Neuronal stem cell (in vitro differentiated cells): Measurements from ENCODE around the gene SGTA.

Experiments
- DNase-seq: peaks from one replicate; pipeline ENCODE4 v3.0.0-alpha.2; 2013; ENCODE audit warnings: low spot score
- H2AFZ ChIP-seq: one replicate; pipeline ENCODE4 v1.6.1; 2013; ENCODE audit warnings: mild to moderate bottlenecking, low read length, inconsistent platforms
- H2AK5ac ChIP-seq: 2 replicates; pipeline ENCODE4 v1.6.1; 2013; ENCODE audit warnings: low read depth, mild to moderate bottlenecking, inconsistent platforms, low read length, moderate library complexity, mixed read lengths
- H2BK120ac ChIP-seq: 2 replicates; pipeline ENCODE4 v1.6.1; 2013; ENCODE audit warnings: low read depth, mild to moderate bottlenecking, inconsistent platforms, low read length, moderate library complexity, mixed read lengths
- H2BK12ac ChIP-seq: one replicate; pipeline ENCODE4 v1.6.1; 2013; ENCODE audit warnings: low read length, inconsistent platforms
- H2BK15ac ChIP-seq: 2 replicates; pipeline ENCODE4 v1.6.1; 2013; ENCODE audit warnings: mild to moderate bottlenecking, low read length, inconsistent platforms, mixed read lengths
- H2BK5ac ChIP-seq: one replicate; pipeline ENCODE4 v1.6.1; 2013; ENCODE audit warnings: inconsistent platforms, mild to moderate bottlenecking, low read length, moderate library complexity
- H3K14ac ChIP-seq: one replicate; pipeline ENCODE4 v1.6.1; 2013; ENCODE audit warnings: low read length, inconsistent platforms
- H3K18ac ChIP-seq: 2 replicates; pipeline ENCODE4 v1.6.1; 2013; ENCODE audit warnings: low read length, inconsistent platforms
- H3K23ac ChIP-seq: 2 replicates; pipeline ENCODE4 v1.6.1; 2013; ENCODE audit warnings: low read depth, mild to moderate bottlenecking, mixed read lengths, low read length, inconsistent platforms; ENCODE audit not compliant: poor library complexity
- H3K27ac ChIP-seq: replicated peaks from 3 replicates; pipeline ENCODE4 v1.5.1; 2013; ENCODE audit warnings: low read length, inconsistent platforms
- H3K27me3 ChIP-seq, 3 experiments: 2 replicates each; pipeline ENCODE4 v1.6.1; 2013; ENCODE audit warnings: low read length in 3 of 3, mild to moderate bottlenecking in 2 of 3, inconsistent platforms in 1 of 3, low read depth in 1 of 3, mixed read lengths in 1 of 3, moderate library complexity in 1 of 3; ENCODE audit not compliant: control insufficient read depth in 3 of 3, insufficient read depth in 3 of 3
- H3K36me3 ChIP-seq, 2 donors: replicated peaks in 1 of 2; 2 replicates each; pipeline ENCODE4 v1.6.1; 2013; ENCODE audit warnings: low read length in 2 of 2; ENCODE audit not compliant: control insufficient read depth in 2 of 2, insufficient read depth in 2 of 2
- H3K4ac ChIP-seq: 2 replicates; pipeline ENCODE4 v1.6.1; 2013; ENCODE audit warnings: inconsistent platforms, mild to moderate bottlenecking, low read length, moderate library complexity
- H3K4me1 ChIP-seq, 2 donors: 1 replicate in 1 of 2; 2 replicates in 1 of 2; pipeline ENCODE4 v1.6.1; 2013; ENCODE audit warnings: low read length in 2 of 2, low read depth in 1 of 2; ENCODE audit not compliant: control insufficient read depth in 2 of 2, insufficient read depth in 1 of 2
- H3K4me2 ChIP-seq: one replicate; pipeline ENCODE4 v1.6.1; 2013; ENCODE audit warnings: mild to moderate bottlenecking, low read length, inconsistent platforms; ENCODE audit not compliant: insufficient read depth, poor library complexity, severe bottlenecking
- H3K4me3 ChIP-seq, 2 donors: 2 replicates each; pipeline ENCODE4 v1.5.1; 2013; ENCODE audit warnings: low read length in 2 of 2, mild to moderate bottlenecking in 2 of 2, inconsistent platforms in 1 of 2, moderate library complexity in 1 of 2
- H3K79me1 ChIP-seq: one replicate; pipeline ENCODE4 v1.6.1; 2013; ENCODE audit warnings: low read depth, mild to moderate bottlenecking, inconsistent platforms, low read length, moderate library complexity
- H3K9ac ChIP-seq: one replicate; pipeline ENCODE4 v1.6.1; 2013; ENCODE audit warnings: mild to moderate bottlenecking, low read depth, low read length, inconsistent platforms; ENCODE audit not compliant: poor library complexity
- H3K9me3 ChIP-seq, 2 donors: replicated peaks in 1 of 2; 2 replicates each; pipeline versions ENCODE3 to v1.6.1; 2013; ENCODE audit warnings: low read length in 2 of 2, mild to moderate bottlenecking in 2 of 2, inconsistent platforms in 1 of 2, low read depth in 1 of 2, mixed read lengths in 1 of 2, moderate library complexity in 1 of 2; ENCODE audit not compliant: control insufficient read depth in 2 of 2, insufficient read depth in 1 of 2
- H4K8ac ChIP-seq: one replicate; pipeline ENCODE4 v1.6.1; 2013; ENCODE audit warnings: low read depth, mild to moderate bottlenecking, inconsistent platforms, low read length, moderate library complexity
- H4K91ac ChIP-seq: one replicate; pipeline ENCODE4 v1.6.1; 2013; ENCODE audit warnings: low read length, low read depth, mild to moderate bottlenecking, inconsistent platforms; ENCODE audit not compliant: poor library complexity
- WGBS, 2 donors: extraction: QIAGEN DNeasy Blood & Tissue Kit; methylation state at CpG; one replicate each; pipeline ENCODE4 v1.1.7; 2013; ENCODE audit warnings: missing lambda C conversion rate in 2 of 2, mixed read lengths in 1 of 2; ENCODE audit not compliant: insufficient read length in 2 of 2, insufficient replicate concordance in 1 of 2; ENCODE audit errors: extremely low coverage in 2 of 2; 5-methylcytosine and 5-hydroxymethylcytosine counted together

Gene SGTA

DNA sequence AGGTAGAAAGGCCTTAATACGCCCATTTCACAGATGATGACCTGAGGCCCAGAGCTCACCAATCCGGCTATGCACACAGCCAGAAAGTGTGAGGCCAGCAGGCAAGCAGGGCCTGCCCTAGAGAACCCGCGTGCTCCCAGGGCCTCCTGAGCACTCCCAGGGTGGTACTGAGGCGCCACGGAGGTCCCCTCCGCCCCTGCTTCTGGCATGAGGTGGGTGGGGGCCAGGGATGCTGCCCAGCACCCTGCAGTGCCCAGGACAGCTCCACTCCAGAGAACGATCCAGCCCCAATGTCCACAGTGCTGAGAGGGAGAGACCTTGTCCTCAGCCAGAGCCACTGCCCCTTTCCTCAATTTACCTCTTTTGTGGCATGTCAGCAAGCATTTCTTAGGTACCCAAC lies 13.9 kb downstream of the SGTA start:
- Histone ChIP-seq H3K4me1 (no peaks in the 10 kb centered on the region), H3K4me2 (no peak overlapping the region), H4K91ac (no peak overlapping the region), H3K4me3 (no peak overlapping the region), H3K18ac (no peak overlapping the region), H3K14ac (no peak overlapping the region), H2BK5ac (no peak overlapping the region), H3K36me3 (peaks cover 19 to 57% of the 10 kb centered on the region in 2 donors), H3K9me3 (no peaks in the 10 kb centered on the region), H3K4ac (no peak overlapping the region), H2AK5ac (no peak overlapping the region), H2AFZ (no peak overlapping the region), H3K27me3 (no peaks in the 10 kb centered on the region), H3K27ac (no peak overlapping the region), H3K79me1 (peaks cover 40% of the 10 kb centered on the region), H2BK12ac (no peak overlapping the region), H2BK15ac (no peak overlapping the region), H3K9ac (no peak overlapping the region), H2BK120ac (no peak overlapping the region), H4K8ac (no peak overlapping the region), H3K23ac (peak overlapping the region; percentile 18)
- WGBS, 2 donors: no CpG with 5 or more reads among the region's 8 CpGs
- no peak for DNase-seq

- H3K4ac ChIP-seq: no peak overlapping the region
- H2AK5ac ChIP-seq: no peak overlapping the region
- H3K9me3 ChIP-seq: no peaks in the 10 kb centered on the region
- no peak overlapping the region for H3K4me2 ChIP-seq
- no peak overlapping the region for H3K9ac ChIP-seq
- no peak overlapping the region for H2BK15ac ChIP-seq
- H2AFZ ChIP-seq: no peak overlapping the region
- peaks cover 23 to 60% of the 10 kb centered on the region in 2 donors for H3K36me3 ChIP-seq
- peak overlapping the region; percentile 17 for H3K23ac ChIP-seq
- DNase-seq: no peak
- H3K79me1 ChIP-seq: peaks cover 37% of the 10 kb centered on the region
- H2BK12ac ChIP-seq: no peak overlapping the region
- no peak overlapping the region for H3K18ac ChIP-seq
- no peak overlapping the region for H2BK5ac ChIP-seq
- no peak overlapping the region for H3K27ac ChIP-seq
- H3K14ac ChIP-seq: no peak overlapping the region
- H4K8ac ChIP-seq: no peak overlapping the region
- H3K4me3 ChIP-seq: no peak overlapping the region
- no peaks in the 10 kb centered on the region for H3K27me3 ChIP-seq
- H2BK120ac ChIP-seq: no peak overlapping the region
- no peaks in the 10 kb centered on the region for H3K4me1 ChIP-seq
- no CpG with 5 or more reads among the region's 29 CpGs for WGBS, 2 donors
- no peak overlapping the region for H4K91ac ChIP-seq
Observed at GRCh38 chr19:2768365-2769132, 14.5 kb downstream of the SGTA start.

DNA sequence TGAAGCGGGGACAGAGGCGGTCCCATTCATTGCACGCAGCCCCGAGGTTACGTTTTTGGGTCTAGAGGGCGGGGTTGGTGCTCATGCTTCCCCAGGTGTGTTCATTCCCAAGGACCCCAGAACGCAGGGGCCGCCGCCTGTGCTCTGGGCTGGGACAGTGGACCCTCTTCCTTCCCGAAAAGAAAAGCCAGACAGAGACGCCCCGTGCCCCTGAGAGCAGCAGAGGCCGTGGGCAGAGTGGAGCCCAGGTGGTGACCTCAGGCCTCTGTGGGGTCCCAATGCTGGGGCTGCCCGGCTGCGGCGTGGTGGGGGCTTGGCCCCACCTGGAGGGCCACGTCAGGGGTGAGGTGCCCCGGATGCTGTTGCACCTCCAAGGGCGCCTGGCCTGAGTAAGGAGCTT lies 15.4 kb downstream of the SGTA start:
- Histone ChIP-seq H3K18ac (no peak overlapping the region), H3K9ac (no peak overlapping the region), H3K79me1 (peaks cover 37% of the 10 kb centered on the region), H2BK5ac (no peak overlapping the region), H4K8ac (no peak overlapping the region), H3K27me3 (no peaks in the 10 kb centered on the region), H3K4ac (no peak overlapping the region), H2BK12ac (no peak overlapping the region), H3K14ac (no peak overlapping the region), H3K9me3 (no peaks in the 10 kb centered on the region), H2AFZ (no peak overlapping the region), H2AK5ac (no peak overlapping the region), H2BK120ac (no peak overlapping the region), H3K4me3 (no peak overlapping the region), H3K27ac (no peak overlapping the region), H2BK15ac (no peak overlapping the region), H3K4me1 (no peaks in the 10 kb centered on the region), H4K91ac (no peak overlapping the region), H3K4me2 (no peak overlapping the region), H3K23ac (no peak overlapping the region), H3K36me3 (peaks cover 30 to 69% of the 10 kb centered on the region in 2 donors)
- WGBS, 2 donors: no CpG with 5 or more reads among the region's 19 CpGs
- DNase-seq: no peak

DNA sequence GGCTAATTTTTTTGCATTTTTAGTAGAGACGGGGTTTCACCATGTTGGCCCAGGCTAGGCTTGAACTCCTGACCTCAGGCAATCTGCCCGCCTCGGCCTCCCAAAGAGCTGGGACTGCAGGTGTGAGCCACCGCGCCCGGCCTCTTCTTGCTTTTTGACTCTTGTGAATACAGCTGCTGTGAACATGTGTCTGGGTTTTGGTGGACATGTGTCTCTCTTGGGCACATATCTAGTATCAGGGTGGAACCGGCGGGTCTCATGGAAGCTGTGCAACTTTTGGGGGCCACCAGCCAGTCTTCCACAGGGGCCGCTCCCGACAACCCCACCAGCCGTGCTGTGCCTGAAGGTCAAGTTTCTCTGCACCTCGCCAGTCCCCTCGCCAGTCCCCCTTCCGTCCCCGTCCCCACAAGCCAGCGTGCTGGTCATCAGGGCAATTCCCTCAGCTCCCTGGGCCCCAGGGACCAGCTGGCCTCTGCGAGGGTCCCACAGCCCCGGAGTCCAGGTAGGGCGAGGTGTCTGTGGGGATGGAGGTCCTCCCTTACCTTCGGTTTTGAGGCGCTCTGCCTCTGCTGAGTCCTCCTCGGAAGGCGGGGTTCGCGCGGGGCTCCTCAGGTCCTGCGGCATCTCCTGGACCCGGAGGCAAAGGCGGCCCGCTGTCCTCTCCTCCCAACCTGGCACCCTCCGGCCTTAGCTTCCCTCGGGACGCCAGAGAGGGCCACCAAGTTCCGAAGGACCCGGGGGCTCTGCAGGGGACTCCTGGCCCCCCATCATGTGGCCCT lies 16.3 kb downstream of the SGTA start:
- H3K27me3 ChIP-seq: no peaks in the 10 kb centered on the region
- no peak overlapping the region for H2BK15ac ChIP-seq
- no peaks in the 10 kb centered on the region for H3K4me1 ChIP-seq
- no peak for DNase-seq
- no peak overlapping the region for H2AK5ac ChIP-seq
- H3K4me2 ChIP-seq: no peak overlapping the region
- peak overlapping the region; percentile 53 for H2BK5ac ChIP-seq
- no peak overlapping the region for H2BK12ac ChIP-seq
- no peak overlapping the region for H3K18ac ChIP-seq
- H3K9me3 ChIP-seq: no peaks in the 10 kb centered on the region
- H4K8ac ChIP-seq: no peak overlapping the region
- H3K14ac ChIP-seq: no peak overlapping the region
- H3K9ac ChIP-seq: no peak overlapping the region
- no CpG with 5 or more reads among the region's 35 CpGs for WGBS, 2 donors
- H2BK120ac ChIP-seq: no peak overlapping the region
- peaks cover 39 to 78% of the 10 kb centered on the region in 2 donors for H3K36me3 ChIP-seq
- no peak overlapping the region for H3K27ac ChIP-seq
- H2AFZ ChIP-seq: no peak overlapping the region
- no peak overlapping the region for H3K4ac ChIP-seq
- H3K23ac ChIP-seq: no peak overlapping the region
- no peak overlapping the region for H3K4me3 ChIP-seq
- H3K79me1 ChIP-seq: peaks cover 28% of the 10 kb centered on the region
- no peak overlapping the region for H4K91ac ChIP-seq
